ENCODE measurements around the gene IGLL1.
A peak's percentile ranks its signal among the peaks of the same experiment; 100 is the strongest.
"Not testable (repeated sequence)": the region's sequence is repeated elsewhere in the genome, so short reads cannot be mapped to it uniquely, and the experiment has no call there.

IGLL1 gene

GRCh38 chr22:23540837-23541236 is 39.3 kb downstream of the IGLL1 start:
- not testable (repeated sequence) for DNase-seq (ENCODE audit: low spot score)

GRCh38 chr22:23539839-23540198 is 40.3 kb downstream of the IGLL1 start:
- not testable (repeated sequence) for DNase-seq (ENCODE audit: low spot score)

GRCh38 chr22:23539135-23539838 is 40.8 kb downstream of the IGLL1 start:
- peak; percentile 74 for DNase-seq (ENCODE audit: low spot score)

GRCh38 chr22:23538696-23539030 is 41.4 kb downstream of the IGLL1 start:
- not testable (repeated sequence) for DNase-seq (ENCODE audit: low spot score)

GRCh38 chr22:23537830-23538695 is 42.0 kb downstream of the IGLL1 start:
- not testable (repeated sequence) for DNase-seq (ENCODE audit: low spot score)

GRCh38 chr22:23537416-23537815 is 42.7 kb downstream of the IGLL1 start:
- no peak for DNase-seq (ENCODE audit: low spot score)

GRCh38 chr22:23536821-23537345 is 43.2 kb downstream of the IGLL1 start:
- DNase-seq (ENCODE audit: low spot score): no peak

GRCh38 chr22:23535790-23536661 is 44.1 kb downstream of the IGLL1 start:
- not testable (repeated sequence) for DNase-seq (ENCODE audit: low spot score)

GRCh38 chr22:23534851-23535717 is 45.0 kb downstream of the IGLL1 start:
- DNase-seq (ENCODE audit: low spot score): no peak

- no peak for DNase-seq (ENCODE audit: low spot score)
Observed at GRCh38 chr22:23534201-23534850, 45.8 kb downstream of the IGLL1 start.

GRCh38 chr22:23533771-23534191 is 46.3 kb downstream of the IGLL1 start:
- DNase-seq (ENCODE audit: low spot score): no peak

- peak; percentile 33 for DNase-seq (ENCODE audit: low spot score)
Observed at GRCh38 chr22:23533328-23533762, 46.7 kb downstream of the IGLL1 start.

- DNase-seq (ENCODE audit: low spot score): no peak
Observed at GRCh38 chr22:23532731-23533130, 47.4 kb downstream of the IGLL1 start.

- no peak for DNase-seq (ENCODE audit: low spot score)
Observed at GRCh38 chr22:23531966-23532705, 48.0 kb downstream of the IGLL1 start.

GRCh38 chr22:23531283-23531956 is 48.7 kb downstream of the IGLL1 start:
- DNase-seq (ENCODE audit: low spot score): no peak

- DNase-seq (ENCODE audit: low spot score): no peak
Observed at GRCh38 chr22:23530766-23531282, 49.3 kb downstream of the IGLL1 start.

GRCh38 chr22:23530106-23530505 is 50.0 kb downstream of the IGLL1 start:
- no peak for DNase-seq (ENCODE audit: low spot score)

- DNase-seq (ENCODE audit: low spot score): no peak
Observed at GRCh38 chr22:23529166-23530103, 50.7 kb downstream of the IGLL1 start.

All from kidney capillary endothelial cell (primary cell).